HG03558 (cell line): ENCODE data around the gene ACVR1B.

Source experiments
- ATAC-seq: cut with Tn5 transposase; IDR thresholded peaks from one replicate; pipeline ENCODE4 v1.9.1; 2021; ENCODE audit warnings: moderate number of reproducible peaks; ENCODE audit not compliant: unreplicated experiment; ENCODE audit errors: extremely low read depth

Gene ACVR1B

DNA sequence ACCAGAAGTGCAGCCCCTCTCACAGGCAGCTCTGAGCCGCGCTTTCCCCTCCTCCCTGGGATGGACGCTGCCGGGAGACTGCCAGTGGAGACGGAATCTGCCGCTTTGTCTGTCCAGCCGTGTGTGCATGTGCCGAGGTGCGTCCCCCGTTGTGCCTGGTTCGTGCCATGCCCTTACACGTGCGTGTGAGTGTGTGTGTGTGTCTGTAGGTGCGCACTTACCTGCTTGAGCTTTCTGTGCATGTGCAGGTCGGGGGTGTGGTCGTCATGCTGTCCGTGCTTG lies 43.0 kb downstream of the ACVR1B start:
- no peak for ATAC-seq

DNA sequence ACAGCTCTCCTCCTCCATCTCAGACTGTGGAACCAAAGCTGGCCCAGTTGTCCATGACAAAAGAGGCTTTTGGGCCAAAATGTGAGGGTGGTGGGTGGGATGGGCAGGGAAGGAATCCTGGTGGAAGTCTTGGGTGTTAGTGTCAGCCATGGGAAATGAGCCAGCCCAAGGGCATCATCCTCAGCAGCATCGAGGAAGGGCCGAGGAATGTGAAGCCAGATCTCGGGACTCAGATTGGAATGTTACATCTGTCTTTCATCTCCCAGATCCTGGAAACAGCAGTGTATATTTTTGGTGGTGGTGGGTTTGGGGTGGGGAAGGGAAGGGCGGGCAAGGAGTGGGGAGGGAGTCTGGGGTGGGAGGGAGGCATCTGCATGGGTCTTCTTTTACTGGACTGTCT lies 43.5 kb downstream of the ACVR1B start:
- no peak for ATAC-seq

DNA sequence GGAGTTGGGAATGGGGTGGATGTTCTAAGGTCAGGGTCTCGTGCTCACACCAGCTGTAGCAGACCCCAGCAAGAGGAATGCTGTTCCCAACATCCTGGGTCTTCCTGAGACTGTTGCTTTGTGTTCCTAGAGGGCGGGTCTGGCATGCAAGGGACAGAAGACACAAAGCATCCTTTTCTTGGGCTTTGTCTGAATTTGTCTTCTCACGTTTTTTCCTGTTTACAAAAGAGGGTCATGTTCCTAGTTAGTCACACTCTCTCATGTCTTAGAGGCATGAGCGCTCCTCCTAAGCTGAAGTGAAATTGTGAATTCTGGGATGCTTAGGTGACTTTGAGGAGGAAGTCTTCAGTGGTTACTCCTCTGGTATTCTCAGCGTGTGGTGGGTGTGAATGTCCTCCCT lies 45.6 kb downstream of the ACVR1B start:
- ATAC-seq: no peak

DNA sequence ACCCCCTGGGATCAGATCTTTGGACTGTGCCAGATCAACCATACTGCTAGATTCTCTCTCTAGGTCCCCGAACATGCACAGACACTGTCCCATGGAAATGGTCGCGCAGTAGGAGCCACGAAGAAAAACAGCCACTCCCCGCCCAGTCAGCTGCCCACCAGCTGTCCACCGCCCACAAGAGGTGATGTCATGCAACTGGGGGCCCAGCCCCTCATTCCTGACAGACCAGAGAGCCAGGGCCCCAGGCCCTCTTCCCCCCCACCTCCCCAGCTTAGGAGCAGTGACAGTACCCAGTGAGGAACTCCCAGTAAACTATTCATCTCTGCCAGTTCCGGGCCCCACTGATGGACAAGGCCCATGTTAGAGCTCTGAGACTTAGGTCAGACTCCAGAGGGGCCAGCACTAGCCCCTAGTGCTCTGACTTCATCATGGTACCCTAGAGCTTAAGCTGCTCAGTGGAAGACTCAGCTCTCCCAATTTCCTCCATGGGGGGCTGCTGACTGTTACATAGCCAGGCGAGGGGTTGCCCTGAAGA lies 51.6 kb downstream of the ACVR1B start:
- ATAC-seq: no peak

DNA sequence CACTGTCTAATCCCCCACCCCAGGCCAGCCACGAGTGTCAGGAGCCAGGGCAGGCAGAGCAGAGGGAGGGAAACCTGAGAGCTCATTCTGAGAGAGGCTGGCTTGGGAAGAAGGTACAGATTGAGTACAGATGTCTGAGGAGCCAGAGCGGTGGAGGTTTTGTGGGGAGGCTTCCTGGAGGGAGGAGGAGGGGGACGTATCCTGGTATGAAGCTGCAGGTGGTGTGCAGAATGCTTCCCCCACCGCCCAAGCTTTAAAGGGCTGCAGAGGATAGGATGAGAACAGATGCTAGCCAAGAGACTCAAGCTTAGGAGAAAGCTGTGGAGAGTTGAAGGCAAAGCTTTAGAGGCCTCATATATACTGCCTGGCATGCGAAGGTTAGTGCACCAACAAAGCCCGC lies 52.1 kb downstream of the ACVR1B start:
- ATAC-seq: no peak

DNA sequence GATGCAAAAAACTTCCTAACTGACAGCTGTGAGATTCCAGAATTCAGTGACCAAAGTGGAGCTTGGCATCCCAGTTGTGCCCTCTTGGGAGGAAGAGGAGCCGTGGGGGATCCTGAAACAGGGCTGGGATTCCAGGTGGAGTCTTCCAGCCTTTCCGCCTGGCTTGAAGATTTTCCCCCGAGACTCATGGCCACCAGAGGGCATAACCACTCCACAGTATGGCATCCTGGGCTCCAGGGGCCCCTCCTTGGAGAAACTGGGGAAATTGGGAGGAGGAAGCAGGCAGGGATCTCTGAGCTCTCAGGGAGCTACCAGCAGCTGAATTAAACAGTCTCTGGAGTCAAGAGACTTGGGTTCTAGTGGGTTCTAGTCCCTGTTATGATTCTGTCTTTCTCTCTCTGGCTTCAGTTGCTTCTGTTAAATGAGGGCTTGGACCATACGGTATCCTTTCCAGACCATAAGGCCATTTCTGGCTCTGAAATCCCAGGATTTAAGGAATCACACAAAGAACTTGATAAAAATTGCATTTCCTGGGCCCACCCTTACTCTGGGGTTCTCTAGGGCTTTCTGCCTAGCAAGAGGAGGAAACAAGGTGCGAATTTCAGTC lies 52.6 kb downstream of the ACVR1B start:
- ATAC-seq: no peak

DNA sequence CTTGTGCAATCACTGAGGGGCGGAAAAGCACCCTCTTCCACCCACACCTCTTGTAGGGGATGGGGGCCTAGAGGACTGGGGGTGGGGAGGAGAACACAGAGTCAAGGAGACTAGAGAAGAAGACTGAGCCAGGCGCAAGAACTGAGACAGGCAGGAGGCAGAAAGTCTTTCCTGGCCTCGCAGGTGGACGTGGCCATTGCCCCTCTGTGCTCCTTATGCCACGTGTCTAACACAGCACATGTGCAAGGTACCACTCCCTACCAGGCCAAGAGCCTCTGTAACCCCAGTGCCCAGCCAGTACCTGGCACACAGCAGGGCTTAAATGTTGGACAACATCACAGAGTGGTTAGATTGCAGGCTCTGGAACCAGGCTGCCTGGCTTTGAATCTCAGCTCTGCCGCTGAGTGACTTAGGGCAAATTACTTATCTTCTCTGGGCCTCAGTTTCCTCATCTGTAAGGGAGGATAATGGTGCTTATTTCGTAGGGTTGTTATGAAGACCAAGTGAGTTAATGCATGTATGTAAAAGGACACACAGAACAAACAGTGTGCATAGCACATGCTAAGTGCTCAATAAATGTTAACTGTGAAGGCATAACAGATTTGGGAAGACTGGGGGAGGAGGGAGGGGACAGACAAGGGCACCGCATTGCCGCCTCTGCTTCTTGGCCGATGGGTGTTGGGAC lies 53.9 kb downstream of the ACVR1B start:
- ATAC-seq: no peak

DNA sequence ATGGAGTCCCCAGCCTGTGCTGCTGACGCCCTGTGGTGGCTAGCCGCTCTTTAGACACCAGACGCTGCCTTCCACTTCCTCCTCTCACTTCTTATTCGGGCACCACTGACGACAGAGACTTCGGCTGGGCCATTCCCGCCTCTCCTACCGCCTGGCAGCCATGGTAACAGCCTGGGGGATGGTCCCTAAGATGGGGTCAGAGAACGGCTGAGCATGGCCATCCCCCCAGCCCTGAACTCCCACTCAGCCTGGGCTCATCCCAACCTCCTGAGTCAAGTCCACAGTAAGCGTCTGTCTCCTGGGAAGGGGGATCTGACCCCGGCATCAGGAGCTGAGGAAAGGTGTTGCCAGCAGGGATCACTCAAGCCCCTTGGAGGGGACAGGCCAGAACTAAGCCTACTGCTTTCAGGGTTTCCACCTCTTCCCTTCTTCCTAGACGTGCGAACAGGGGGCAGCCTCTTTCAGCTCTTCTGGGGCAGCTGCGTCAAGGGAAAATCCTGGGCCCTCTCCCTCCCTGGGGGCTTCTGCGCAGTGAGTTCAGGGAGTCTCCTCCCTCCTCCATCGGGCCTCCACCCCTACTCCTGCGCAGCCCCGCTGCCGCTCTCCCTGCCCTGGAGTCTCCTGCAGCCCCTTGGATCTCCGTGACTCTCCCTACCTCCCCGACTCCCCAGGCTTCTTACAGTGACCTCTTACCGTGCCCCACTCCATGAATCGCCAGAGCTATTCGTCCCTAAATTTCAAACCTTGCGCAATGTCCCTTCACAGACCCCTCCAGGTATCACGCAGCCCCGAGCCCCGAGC lies 54.6 kb downstream of the ACVR1B start:
- no peak for ATAC-seq

DNA sequence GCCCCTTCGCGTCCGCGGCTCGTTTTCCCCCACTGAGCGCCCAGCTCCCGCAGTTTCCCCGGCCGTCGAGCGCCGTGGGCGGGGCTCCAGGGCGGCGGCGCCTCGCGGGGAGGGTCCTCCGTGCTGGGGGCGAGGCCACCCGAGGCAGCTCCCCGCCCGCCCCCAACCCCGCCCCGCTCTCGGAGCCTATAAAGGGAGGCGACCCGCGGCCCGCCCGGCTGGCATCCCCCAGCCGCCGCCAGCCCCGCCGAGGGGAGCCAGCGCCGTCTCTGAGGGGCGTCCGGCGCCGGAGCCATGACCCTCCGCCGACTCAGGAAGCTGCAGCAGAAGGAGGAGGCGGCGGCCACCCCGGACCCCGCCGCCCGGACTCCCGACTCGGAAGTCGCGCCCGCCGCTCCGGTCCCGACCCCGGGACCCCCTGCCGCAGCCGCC lies 55.2 kb downstream of the ACVR1B start, which contains the start of gene TAMALIN:
TAMALIN (plus strand) TSS at position 221 of the 432 bp plus-strand sequence; CDS start at position 295, 74 bp downstream.
- ATAC-seq: no peak

DNA sequence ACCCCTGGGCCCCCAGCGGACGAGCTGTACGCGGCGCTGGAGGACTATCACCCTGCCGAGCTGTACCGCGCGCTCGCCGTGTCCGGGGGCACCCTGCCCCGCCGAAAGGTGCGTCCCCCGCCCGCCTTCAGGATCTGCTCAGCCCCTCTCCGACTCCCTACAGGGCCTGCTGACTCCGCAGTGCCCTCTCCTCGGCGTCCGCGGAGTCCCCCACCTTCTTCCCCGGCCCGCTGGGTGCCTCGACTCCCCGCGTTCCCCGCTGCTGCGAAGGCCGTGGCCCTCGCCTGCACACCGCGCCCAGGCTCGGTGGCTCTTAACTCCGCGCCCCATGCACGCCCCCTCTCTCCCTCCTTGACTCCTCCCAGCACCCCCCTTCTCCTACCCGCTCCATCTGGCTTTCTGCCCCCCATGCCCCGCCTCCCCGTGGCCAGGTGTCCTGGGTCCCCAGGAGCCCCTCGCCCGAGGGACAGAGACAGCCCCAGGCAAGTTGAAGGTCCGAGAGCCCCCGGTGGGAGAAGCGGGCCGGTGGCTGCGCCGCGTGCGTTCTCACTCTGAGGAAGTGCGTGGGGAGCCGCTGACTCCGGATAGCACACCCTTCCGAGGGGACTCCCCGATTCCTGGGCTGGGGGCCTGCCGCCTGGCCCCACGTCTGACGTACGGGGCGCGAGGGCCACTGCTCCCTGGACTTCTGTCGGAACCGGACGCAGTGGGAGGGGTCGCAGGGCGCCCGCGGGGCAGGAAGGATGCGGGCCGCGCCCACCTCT lies 55.8 kb downstream of the ACVR1B start:
- ATAC-seq: no peak

DNA sequence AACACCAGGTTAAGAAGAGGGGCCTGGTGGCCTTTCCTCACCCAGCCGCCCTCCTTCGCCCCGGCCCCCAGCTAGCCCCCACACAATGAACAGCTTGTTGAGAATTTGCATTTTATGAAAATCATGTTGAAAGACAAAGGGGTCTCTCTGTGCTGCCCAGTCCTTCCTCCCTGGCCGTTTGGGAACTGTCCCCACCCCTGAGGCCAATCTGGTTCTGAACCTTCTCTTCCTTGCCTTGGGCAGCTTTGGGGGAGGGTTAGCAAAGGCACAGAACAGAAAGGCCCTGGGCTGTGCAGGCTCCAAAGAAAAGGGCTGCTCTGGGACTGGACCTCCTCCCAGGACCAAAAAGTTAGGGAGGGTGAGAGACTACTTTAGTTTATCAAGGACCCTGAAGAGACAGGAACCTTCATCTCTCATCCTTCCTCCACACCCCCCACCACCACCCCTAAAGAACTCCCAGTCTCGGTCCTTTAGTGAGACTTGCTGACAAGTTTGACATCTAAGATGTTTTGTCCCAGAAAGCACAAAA lies 56.5 kb downstream of the ACVR1B start:
- no peak for ATAC-seq

DNA sequence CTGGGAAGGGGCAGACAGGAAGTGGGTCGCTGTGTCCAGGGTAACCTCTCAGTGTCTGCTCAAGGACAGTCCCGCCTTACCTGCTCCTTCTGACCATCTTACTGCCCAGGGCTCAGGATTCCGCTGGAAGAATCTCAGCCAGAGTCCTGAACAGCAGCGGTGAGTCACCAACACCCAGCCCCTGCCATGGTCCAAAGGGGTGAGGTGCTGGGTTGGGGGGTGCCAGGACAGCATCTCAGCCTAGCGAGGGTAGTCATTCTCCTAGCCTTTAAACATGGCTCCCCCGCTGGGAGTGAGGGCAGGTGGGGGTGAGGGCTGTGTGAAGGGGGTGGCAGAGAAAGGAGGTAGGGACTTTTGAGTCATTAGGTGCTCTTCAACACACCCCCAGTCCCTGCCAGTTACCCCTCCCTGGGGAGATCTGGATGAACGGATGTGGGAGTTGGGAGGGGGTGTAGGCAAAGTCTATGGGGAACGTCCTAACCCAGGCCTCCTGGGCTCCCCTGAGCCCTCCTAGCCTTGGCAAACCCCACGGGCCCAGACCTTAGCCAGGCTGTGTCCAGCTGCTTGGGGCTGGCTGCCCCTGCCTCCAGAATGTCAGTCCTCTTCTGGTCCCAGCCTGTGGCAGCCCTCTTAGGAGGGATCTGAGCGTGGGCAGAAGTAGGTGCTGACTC lies 57.7 kb downstream of the ACVR1B start:
- ATAC-seq: no peak

DNA sequence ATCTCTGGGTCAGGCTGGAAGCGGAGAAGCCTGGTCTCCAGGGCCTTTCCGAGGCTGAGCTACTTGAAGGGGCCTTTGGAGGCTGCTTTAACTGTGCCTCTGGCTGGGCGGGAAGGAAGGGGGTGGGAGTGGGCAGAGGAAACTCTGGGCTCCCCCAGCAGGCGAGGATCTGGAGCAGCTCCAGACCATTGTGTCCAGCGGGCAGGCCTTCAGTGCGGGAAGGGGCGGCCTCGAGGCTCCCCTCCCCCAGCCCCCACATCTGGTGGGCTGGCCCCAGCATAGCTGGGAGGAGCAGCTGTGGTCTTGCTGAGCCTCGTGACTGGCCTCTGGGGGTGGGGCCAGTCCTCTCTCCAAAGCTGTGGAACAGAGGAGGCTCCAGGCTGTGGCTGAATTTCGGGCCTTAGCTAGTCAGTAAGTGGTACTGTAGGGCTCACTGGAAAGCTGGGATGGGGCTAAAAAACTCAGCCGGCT lies 58.7 kb downstream of the ACVR1B start:
- no peak for ATAC-seq

DNA sequence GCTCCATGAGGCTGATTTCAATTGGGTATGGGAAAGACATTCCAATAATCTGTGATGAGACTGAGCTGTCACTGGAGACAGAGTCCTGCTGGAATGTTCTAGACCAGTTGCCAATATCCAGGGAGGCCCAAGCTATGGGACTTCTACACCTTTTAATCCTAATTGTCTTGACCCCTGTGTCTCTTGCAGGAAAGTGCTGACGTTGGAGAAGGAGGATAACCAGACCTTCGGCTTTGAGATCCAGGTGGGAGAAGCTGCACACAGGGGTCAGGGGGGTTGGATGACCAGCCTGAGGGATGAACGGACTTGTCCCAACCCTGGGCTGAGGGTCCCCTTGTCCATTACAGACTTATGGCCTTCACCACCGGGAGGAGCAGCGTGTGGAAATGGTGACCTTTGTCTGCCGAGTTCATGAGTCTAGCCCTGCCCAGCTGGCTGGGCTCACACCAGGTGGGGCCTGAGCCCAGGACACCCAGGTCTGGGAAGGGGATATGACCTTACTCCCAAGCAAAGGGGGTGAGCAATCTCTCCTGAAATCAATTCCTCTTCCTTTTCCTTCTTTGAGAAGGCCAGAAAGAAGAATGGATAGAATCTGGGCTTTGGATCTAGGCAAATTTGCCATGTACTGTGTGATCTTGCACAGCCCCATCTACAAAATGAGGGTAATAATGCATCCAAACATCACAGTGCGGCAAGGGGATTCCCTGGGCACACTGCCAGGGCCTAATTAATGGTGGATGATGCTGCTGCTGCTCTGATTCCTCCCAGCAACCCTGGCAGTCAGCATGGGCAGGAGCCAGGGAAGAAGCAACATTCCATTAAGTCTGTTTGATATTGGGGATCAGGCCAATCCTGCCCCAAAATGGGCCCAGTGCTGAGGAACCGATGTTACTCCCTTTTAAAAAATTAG lies 59.4 kb downstream of the ACVR1B start:
- no peak for ATAC-seq

DNA sequence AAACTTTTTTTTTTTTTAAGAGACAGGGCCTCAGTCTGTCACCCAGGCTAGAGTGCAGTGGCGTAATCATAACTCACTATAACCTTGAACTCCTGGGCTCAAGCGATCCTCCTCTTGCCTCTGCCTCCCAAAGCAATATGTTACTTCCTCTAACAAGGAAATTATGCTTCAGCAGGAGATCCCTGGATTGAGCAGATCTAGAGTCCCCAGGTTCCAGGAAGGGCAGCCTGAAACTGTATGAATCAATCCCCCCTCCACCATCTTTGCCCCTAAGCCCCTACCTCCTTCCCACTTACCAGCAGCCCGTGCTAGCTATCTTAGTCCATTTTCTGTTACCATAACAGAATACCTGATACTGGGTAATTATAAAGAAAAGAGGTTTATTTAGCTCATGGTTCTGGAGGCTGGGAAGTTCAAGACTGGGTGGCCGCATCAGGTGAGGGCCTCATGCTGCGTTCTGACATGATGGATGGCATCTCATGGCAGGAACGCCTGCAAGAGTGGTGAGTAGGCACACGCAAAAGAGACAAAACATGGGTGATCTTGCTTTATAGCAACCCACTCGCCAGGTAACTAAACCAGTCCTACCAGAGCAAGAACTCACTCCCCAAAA lies 60.2 kb downstream of the ACVR1B start:
- ATAC-seq: no peak

DNA sequence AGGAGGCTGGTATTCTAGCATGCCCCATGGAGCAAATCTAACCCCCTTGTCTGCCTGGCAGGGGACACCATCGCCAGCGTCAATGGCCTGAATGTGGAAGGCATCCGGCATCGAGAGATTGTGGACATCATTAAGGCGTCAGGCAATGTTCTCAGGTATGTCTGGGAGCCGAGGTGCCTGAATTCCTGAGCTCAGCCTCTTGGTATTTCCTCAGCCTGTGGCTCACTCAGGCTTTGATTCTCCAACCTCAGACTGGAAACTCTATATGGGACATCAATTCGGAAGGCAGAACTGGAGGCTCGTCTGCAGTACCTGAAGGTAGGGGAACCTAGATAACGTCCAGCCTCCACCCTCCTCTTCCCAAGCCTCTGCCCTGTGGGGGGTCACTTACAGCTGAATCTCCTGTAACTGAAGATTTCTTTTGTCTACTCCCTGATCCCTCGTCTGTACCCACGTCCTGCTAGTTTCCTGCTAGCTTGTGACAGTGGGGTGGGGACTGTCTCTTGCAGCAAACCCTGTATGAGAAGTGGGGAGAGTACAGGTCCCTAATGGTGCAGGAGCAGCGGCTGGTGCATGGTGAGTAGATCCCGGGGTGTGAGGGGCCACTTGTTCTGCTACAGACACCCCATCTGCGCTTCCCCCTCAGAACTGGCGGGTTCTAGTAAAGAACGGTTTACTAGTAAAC lies 62.3 kb downstream of the ACVR1B start:
- no peak for ATAC-seq
